C4-2B (cell line): Measurements from ENCODE around the gene ATP6V0A1.

Experiments used
- ZFX ChIP-seq: fragments of 450-650 bp; IDR thresholded peaks from 2 replicates; pipeline ENCODE4 v1.6.1; 2017
- TF ChIP-seq, protein P1 (sequence below): fragments of 450-650 bp; conservative IDR thresholded peaks from 2 replicates; pipeline ENCODE4 v1.5.1; 2017; ENCODE audit warnings: mild to moderate bottlenecking

DNA sequence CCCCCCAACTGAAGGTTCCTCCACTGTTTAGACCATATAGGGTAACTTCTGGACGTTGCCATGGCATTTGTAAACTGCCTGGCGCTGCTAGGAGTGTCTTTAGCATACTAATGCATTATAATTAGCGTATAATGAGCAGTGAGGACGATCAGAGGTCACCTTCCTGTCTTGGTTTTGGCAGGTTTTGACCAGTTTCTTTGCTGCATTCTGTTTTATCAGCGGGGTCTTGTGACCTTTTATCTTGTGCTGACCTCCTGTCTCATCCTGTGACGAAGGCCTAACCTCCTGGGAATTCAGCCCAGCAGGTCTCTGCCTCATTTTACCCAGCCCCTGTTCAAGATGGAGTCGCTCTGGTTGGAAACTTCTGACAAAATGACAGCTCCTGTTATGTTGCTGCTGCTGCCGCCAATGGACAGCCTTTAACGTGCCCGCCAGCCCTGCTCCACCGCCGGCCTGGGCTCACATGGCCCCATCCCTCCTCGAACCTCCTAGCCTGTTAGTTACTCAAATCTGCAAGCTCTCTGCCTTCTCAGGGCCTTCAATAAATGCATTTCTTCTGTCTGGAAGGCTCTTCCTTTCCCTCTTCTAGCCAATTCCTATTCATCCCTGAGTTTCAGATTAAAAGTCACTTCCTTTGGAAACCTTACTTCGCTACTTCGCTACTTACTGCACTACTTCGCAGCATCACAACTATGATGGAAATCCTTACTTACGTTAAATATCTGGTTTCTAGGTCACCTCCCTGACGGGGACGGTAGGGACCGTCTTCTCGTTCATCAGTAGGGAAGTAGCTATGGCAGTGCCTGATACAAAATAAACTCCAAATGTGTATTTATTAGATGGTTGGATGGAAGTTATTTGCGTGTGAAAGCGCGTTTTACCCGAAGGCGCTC lies 76.7 kb downstream of the ATP6V0A1 start:
- TF ChIP-seq, protein P1, sequence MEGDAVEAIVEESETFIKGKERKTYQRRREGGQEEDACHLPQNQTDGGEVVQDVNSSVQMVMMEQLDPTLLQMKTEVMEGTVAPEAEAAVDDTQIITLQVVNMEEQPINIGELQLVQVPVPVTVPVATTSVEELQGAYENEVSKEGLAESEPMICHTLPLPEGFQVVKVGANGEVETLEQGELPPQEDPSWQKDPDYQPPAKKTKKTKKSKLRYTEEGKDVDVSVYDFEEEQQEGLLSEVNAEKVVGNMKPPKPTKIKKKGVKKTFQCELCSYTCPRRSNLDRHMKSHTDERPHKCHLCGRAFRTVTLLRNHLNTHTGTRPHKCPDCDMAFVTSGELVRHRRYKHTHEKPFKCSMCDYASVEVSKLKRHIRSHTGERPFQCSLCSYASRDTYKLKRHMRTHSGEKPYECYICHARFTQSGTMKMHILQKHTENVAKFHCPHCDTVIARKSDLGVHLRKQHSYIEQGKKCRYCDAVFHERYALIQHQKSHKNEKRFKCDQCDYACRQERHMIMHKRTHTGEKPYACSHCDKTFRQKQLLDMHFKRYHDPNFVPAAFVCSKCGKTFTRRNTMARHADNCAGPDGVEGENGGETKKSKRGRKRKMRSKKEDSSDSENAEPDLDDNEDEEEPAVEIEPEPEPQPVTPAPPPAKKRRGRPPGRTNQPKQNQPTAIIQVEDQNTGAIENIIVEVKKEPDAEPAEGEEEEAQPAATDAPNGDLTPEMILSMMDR, result no peak
- no peak for TF ChIP-seq ZFX
